Hematopoietic multipotent progenitor cell (in vitro differentiated cells): ENCODE data around the gene VWA3B. TPM values are rescaled to one million over a fixed set of nuclear protein-coding genes. Genes with fewer than 3 reads are reported as not detected.
"Not testable (repeated sequence)": the region's sequence is repeated elsewhere in the genome, so short reads cannot be mapped to it uniquely, and the experiment has no call there.

Source experiments
- DNase-seq, 3 donors: peaks; one replicate each; pipeline ENCODE4 v3.0.0-alpha.2; 2011 to 2015; ENCODE audit warnings: low read depth in 2 of 3, low spot score in 2 of 3
- total RNA-seq: library from RNA; depleted of rRNA; stranded (reverse); fragments of >200 nt; gene quantifications from one replicate; pipeline ENCODE4 v1.2.3, GENCODE V29; 2012

Gene VWA3B
- total RNA-seq, 1 donor: under 0.01 TPM

- DNase-seq: no peak
These were observed 39.1 kb downstream of the VWA3B start for GRCh38 chr2:98126061-98126460.

- DNase-seq: no peak
These were observed 40.4 kb downstream of the VWA3B start for GRCh38 chr2:98127229-98127989.

- DNase-seq: no peak
These were observed 41.7 kb downstream of the VWA3B start for GRCh38 chr2:98128556-98129109.

GRCh38 chr2:98130073-98130472 lies 43.1 kb downstream of the VWA3B start:
- DNase-seq: not testable (repeated sequence)

GRCh38 chr2:98134172-98135005 lies 47.4 kb downstream of the VWA3B start:
- DNase-seq: peak in 2 of 3 donors; percentile 86 to 92

GRCh38 chr2:98137196-98137595 lies 50.2 kb downstream of the VWA3B start:
- DNase-seq: no peak

- not testable (repeated sequence) for DNase-seq
These were observed 52.0 kb downstream of the VWA3B start for GRCh38 chr2:98138978-98139377.

- DNase-seq: no peak
These were observed 53.2 kb downstream of the VWA3B start for GRCh38 chr2:98140210-98140609.

- no peak for DNase-seq
These were observed 55.3 kb downstream of the VWA3B start for GRCh38 chr2:98142106-98142791.

GRCh38 chr2:98145070-98145469 lies 58.1 kb downstream of the VWA3B start:
- DNase-seq: no peak

- DNase-seq: not testable (repeated sequence)
These were observed 60.9 kb downstream of the VWA3B start for GRCh38 chr2:98147900-98148299.

- no peak for DNase-seq
These were observed 61.8 kb downstream of the VWA3B start for GRCh38 chr2:98148595-98149332.

- DNase-seq: peak in 2 of 3 donors; percentile 39 to 63
These were observed 62.3 kb downstream of the VWA3B start for GRCh38 chr2:98149333-98149697.

- DNase-seq: no peak
These were observed 66.5 kb downstream of the VWA3B start for GRCh38 chr2:98153481-98153880.

- no peak for DNase-seq
These were observed 68.3 kb downstream of the VWA3B start for GRCh38 chr2:98155291-98155690.

GRCh38 chr2:98155716-98156115 lies 68.7 kb downstream of the VWA3B start:
- DNase-seq: no peak

- no peak for DNase-seq
These were observed 69.3 kb downstream of the VWA3B start for GRCh38 chr2:98156304-98156703.

- DNase-seq: no peak
These were observed 70.6 kb downstream of the VWA3B start for GRCh38 chr2:98157557-98157956.

- no peak for DNase-seq
These were observed 71.3 kb downstream of the VWA3B start for GRCh38 chr2:98158305-98158704.

GRCh38 chr2:98160554-98160953 lies 73.6 kb downstream of the VWA3B start:
- no peak for DNase-seq
